HG02852 (cell line): Measurements from ENCODE around the gene RBM19.

Experiments
- ATAC-seq: cut with Tn5 transposase; IDR thresholded peaks from one replicate; pipeline ENCODE4 v1.9.1; 2021; ENCODE audit warnings: mild to moderate bottlenecking, moderate library complexity; ENCODE audit not compliant: unreplicated experiment

The RBM19 gene

GRCh38 chr12:113860950-113861349, 105.2 kb downstream of the RBM19 start:
- no peak for ATAC-seq

GRCh38 chr12:113860059-113860820, 105.9 kb downstream of the RBM19 start:
- no peak for ATAC-seq

GRCh38 chr12:113858841-113859386, 107.2 kb downstream of the RBM19 start:
- no peak for ATAC-seq

DNA sequence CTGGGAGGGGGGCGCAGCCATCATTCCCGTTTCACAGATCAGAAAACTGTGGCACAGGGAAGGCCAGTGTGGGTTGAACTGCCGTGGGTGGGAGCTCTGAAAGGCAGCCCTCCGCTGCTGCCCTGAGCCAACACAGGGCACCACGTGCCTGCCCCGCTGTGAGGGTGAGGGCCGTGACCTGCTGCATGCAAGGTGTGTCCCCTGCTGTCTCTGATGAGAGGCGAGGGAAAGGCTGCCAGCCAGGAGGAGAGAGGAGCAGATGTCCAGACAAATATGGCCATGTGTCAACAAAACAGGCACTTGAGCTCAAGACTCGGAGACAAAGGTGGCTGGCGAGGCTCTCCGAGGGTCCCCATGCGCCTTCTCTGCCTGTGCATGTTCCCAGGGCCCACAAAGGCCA, 108.8 kb downstream of the RBM19 start:
- ATAC-seq, result no peak

DNA sequence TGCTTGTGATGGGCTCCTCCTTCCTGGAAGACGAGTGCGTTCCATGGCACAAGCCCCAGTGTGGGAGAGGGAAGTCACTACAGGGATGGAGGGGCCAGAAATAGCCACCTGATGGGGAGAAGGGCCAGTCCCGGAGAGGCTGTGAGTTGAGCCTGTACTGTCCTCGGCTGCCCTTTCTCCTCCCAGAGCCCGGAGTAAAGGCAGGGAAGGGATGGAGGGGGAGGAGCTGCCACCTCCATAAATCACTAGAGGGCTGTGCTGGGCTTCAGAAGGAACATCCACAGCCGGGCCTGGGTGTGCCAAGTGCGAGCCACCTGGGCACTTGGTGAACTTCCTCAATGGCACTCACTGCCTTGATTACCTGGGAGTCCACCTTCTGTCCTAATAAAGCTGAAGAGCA, 110.1 kb downstream of the RBM19 start:
- no peak for ATAC-seq

GRCh38 chr12:113854385-113855142, 111.6 kb downstream of the RBM19 start:
- no peak for ATAC-seq

DNA sequence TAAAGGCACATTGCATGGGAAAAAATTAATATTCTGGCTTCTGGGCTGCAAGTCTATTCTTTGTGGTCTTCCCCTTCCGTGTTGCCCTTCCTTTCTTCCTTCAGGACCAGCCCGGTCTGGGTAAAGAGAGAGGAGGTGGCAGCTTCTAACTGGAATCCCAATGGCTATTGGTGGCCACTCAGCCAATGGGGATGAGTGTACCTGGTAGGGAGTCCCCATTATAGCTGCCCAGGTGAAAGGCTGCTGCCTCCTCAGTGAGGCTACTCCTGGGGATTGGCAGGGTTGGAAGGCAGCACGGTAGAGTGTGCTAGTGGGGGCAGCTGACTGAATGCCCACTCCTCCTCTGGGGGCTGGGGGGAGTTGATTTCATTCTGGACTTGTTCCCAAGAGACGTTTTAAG, 112.6 kb downstream of the RBM19 start:
- ATAC-seq, result no peak

- no peak for ATAC-seq
These were observed 113.2 kb downstream of the RBM19 start for GRCh38 chr12:113852695-113853490.

DNA sequence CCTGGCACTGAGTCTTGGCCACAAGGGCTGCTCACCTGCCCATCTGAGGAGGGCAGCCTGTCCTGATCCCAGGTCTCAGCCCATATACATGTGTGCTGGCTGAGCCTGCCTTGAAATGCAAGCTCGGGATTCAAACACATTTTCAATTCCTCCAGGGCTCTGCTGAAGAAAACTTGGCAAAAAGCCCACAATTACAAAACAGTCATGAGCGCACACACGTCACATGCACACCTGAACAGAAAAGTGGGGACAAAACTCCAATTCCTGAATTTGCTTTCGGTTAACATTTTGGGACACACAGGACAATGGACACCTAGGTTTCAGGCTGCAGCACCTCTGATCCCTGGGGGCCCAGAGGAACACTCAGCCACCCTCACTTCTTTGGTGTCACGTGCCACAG, 113.9 kb downstream of the RBM19 start:
- no peak for ATAC-seq

DNA sequence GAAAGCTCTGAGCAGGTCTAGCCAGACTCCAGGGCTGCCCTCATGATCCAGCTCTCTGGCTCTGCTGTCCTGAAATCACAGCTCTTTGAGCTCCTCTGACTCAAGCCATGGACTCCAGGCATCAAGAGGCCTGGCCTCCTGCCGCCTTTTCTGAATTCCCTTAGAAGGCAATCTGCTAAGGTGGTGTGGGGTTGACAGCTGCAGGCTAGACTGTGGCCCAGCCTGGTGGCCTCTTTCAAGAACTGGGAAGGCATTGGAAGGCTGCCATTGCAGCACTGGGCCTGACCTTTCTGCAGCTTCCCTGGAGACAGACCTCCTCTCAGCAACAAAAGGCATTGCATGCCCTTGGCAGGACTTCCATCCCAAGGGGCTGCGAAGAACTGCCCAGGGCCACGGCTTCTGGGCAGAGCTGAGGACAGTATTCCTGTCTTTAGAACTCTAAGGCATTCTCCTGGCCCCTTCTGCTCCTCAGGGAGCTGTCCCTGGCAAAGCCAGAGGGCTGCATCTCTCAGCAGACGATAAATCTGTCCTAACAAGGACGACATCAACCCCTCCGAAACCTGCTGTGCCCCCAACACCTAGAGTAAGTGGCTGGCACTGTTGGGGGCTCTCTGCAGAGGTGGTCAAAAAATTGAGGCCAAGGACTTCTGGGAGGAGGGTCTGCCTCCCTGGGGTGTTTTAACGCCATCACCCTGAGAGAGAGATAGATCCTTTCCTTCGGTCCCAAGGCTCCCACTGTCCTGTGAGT, 115.6 kb downstream of the RBM19 start:
- no peak for ATAC-seq

GRCh38 chr12:113847856-113848255, 118.3 kb downstream of the RBM19 start:
- ATAC-seq, result no peak

DNA sequence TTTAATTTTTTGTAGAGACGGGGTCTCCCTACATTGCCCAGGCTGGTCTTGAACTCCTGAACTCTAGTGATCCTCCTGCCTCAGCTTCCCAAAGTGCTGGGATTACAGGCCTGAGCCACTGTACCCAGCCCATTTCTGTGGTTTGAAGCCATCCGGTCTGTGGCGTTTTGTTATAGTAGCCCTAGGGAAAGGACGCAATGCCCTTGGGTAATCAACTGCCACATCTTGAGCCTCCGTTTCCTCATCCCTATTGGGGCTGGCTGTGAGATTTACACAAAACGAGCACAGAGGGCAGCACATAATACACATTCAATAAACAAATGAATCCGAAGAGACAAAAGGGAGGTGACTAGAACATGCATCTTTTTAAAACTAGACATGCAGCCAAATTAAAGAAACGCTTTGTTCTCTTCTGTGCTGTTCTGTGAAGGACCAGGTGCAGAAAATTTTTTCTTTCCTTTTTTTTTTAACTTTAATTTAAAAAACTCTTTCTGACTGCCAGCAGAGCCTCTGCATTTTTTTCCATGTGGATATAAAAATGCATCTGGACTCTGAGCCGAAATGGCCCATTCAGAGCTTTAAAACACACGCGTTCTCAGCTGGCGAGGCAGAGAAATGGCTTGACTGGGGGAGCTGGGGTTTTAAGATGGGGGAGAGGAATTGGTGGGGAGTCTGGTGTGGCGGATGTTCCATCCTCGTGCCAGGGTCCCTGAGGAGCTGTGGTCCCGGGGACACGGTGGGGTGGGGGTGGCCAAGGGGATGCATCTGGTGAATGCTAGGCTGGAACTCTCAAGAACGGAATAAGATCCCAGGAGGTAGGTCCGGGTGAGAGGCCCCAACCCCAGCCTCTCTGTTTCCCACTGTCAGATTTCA, 119.0 kb downstream of the RBM19 start:
- ATAC-seq, result no peak

DNA sequence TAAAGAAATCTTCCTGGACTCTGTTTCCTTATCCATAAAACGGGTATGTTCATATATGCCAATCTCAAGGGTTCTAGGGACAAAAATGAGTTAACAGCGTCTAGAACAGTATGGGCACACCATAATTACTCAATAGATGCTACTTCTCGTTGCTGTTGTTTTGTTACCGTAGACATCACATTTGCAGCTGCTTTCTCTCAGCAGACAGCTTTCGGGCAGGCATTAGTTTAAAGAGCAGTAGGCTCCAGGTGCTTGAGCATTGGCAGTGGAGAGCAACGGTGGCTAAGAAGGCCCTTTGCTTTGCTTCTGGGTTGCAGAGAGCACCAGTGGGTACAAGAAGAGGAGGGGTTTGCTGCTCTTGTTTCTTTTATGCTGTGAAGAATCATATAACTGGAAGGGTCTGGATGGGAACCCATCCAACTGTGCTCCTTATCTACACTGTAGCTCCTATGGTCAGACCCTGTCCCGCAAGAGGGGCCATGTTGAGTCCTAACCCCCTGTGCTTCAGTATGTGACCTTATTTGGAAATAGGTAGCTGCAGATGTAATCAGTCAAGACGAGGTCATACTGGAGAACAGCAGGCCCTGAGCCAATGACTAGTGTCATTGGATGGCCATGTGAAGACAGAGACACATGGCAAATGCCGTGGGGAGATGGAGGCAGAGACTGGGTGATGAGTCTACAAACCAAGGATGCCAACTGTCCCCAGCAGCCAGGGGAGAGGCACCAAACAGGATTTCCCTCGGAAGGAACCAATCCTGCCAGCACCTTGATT, 120.0 kb downstream of the RBM19 start:
- ATAC-seq, result no peak

DNA sequence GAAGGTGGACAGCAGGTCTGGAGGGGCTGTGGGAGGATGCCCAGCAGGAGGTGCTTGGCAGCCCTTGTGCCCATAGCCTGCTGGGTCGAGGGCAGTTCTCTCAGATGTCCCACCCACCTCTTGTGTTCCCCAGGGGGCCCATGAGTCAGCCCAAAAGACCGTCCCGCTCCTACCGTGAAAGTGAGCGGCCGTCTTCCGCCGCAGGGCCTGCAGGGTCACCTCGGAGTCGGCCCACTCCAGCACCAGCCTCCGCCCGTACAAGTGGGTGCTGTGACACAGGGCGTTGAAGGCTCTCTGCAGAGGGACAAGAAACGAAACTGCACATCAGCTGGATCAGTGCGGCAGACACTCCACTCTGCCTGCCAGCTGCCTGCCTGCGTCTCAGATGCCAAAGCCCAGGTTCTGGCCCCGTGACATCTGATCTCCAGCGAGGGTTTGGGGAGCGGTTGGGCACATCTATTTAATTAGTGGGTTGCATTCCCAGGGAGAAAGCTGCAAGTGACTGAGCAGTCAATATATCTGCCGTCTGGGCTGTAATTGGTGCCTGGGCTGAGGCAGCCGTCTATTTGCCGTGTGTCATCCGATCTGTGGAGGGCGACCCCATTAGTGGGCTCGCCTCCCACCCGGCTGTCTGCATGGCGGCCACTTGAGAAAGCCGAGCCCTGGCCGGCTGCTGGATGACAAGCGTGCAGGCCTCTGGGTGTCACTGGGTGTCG, 121.5 kb downstream of the RBM19 start:
- no peak for ATAC-seq

DNA sequence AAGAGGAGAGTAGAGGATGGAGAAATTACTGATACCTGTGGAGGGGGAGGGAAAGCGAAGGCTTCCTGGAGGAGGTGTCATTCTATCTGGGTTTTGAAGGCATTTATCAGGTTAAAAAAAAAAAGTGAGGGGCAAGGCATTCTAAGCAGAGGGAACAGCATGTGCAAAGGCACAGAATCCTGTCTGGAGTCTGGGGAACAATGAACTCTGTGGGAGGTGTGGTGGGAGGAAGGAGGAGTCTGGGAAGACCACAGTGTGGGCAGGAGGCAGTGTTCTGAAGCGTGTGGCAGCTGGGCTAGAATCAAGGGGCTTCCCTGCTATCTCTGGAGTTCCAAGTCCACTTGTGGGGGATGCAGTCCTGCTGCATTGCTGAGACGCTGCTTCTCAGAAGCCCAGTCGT, 123.4 kb downstream of the RBM19 start:
- no peak for ATAC-seq

DNA sequence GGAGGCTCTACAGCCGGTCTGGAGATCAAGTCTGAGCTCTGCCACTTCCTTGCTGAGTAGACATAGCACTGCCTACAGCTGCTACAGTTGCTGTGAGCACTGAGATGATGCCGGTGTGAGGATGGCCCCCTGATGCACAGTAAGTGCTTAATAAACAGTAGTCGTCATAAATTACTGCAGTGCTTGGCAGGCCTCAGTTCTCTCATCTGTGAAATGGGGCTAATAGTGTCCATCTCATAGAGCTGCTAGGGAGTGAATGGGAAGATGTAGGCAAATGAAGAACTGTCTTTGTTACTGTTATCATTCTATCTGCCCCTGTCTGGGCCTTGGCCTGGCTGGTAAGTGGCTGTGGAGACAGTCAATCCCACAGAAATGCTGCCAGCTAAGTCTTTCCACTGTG, 124.3 kb downstream of the RBM19 start:
- ATAC-seq, result no peak

GRCh38 chr12:113840401-113841042, 125.6 kb downstream of the RBM19 start:
- no peak for ATAC-seq

GRCh38 chr12:113838896-113839295, 127.2 kb downstream of the RBM19 start:
- ATAC-seq, result no peak
